Neural cell (in vitro differentiated cells): ENCODE data around the gene KHDC1L. TPM values are rescaled to one million over a fixed set of nuclear protein-coding genes. Genes with fewer than 3 reads are reported as not detected.

Source experiments
- H2AFZ ChIP-seq: fragments of 200-600, 300-800 bp; sonication (generic), shearing (Covaris generic); 2 replicates; pipeline ENCODE4 v1.6.0; 2014; ENCODE audit warnings: low read depth, mild to moderate bottlenecking, antibody characterized with exemption, low read length, moderate library complexity
- H3F3A ChIP-seq: fragments of 200-600 bp; shearing (Covaris generic); 2 replicates; pipeline ENCODE4 v1.6.1; 2016; ENCODE audit warnings: mild to moderate bottlenecking, moderate library complexity, mixed read lengths, antibody characterized with exemption, low read length; ENCODE audit not compliant: insufficient read depth, poor library complexity, severe bottlenecking
- H3K27ac ChIP-seq: fragments of 200-600, 300-800 bp; sonication (generic), shearing (Covaris generic); 2 replicates; pipeline ENCODE4 v1.5.1; 2014; ENCODE audit warnings: mild to moderate bottlenecking, low read length, moderate library complexity
- H3K27me3 ChIP-seq: fragments of 300-800, 200-600 bp; sonication (generic), shearing (Covaris generic); 2 replicates; pipeline ENCODE4 v1.6.0; 2014; ENCODE audit warnings: mild to moderate bottlenecking, low read depth, low read length, moderate library complexity; ENCODE audit not compliant: insufficient read depth
- H3K36me3 ChIP-seq: fragments of 300-800, 200-600 bp; sonication (generic), shearing (Covaris generic); 2 replicates; pipeline ENCODE4 v1.5.1; 2014; ENCODE audit warnings: mild to moderate bottlenecking, antibody characterized with exemption, low read length, moderate library complexity; ENCODE audit not compliant: insufficient read depth
- H3K4me2 ChIP-seq: fragments of 300-800, 200-600 bp; sonication (generic), shearing (Covaris generic); 2 replicates; pipeline ENCODE4 v1.6.0; 2014; ENCODE audit warnings: mild to moderate bottlenecking, low read length
- H3K4me3 ChIP-seq: fragments of 300-800, 200-600 bp; sonication (generic), shearing (Covaris generic); 2 replicates; pipeline ENCODE4 v1.5.1; 2014; ENCODE audit warnings: mild to moderate bottlenecking, low read length, moderate library complexity
- H3K79me2 ChIP-seq: fragments of 200-600 bp; shearing (Covaris generic); replicated peaks from 2 replicates; pipeline ENCODE4 v1.6.0; 2014; ENCODE audit warnings: mild to moderate bottlenecking, low read length, moderate library complexity; ENCODE audit not compliant: insufficient read depth
- H3K9ac ChIP-seq: fragments of 300-800, 200-600 bp; sonication (generic), shearing (Covaris generic); 2 replicates; pipeline ENCODE4 v1.6.1; 2016; ENCODE audit warnings: mild to moderate bottlenecking, low read length, mixed read lengths
- H3K9me2 ChIP-seq: fragments of 200-600 bp; shearing (Covaris generic); 2 replicates; pipeline ENCODE4 v1.6.1; 2016; ENCODE audit warnings: mild to moderate bottlenecking, low read length, mixed read lengths; ENCODE audit not compliant: insufficient read depth
- H3K9me3 ChIP-seq: fragments of 200-600, 300-800 bp; sonication (generic), shearing (Covaris generic); 2 replicates; pipeline ENCODE4 v1.6.1; 2016; ENCODE audit warnings: mild to moderate bottlenecking, mixed run types, low read length, moderate library complexity, mixed read lengths
- H4K20me1 ChIP-seq: fragments of 200-600 bp; shearing (Covaris generic); 2 replicates; pipeline ENCODE4 v1.6.1; 2016; ENCODE audit warnings: mild to moderate bottlenecking, mixed run types; ENCODE audit not compliant: insufficient read depth
- CTCF ChIP-seq: fragments of 450-650 bp; IDR thresholded peaks from 2 replicates; pipeline ENCODE4 v1.5.1; 2014; ENCODE audit warnings: antibody characterized with exemption, mild to moderate bottlenecking, moderate library complexity; ENCODE audit not compliant: poor library complexity, severe bottlenecking
- EP300 ChIP-seq: fragments of 450-650 bp; conservative IDR thresholded peaks from 2 replicates; pipeline ENCODE4 v1.6.1; 2014; ENCODE audit warnings: antibody characterized with exemption, mild to moderate bottlenecking, moderate library complexity; ENCODE audit not compliant: poor library complexity, severe bottlenecking
- EZH2 ChIP-seq: fragments of 200-600, 300-800 bp; shearing (Covaris generic), sonication (generic); IDR thresholded peaks from 2 replicates; pipeline ENCODE4 v1.6.1; 2014; ENCODE audit warnings: antibody characterized with exemption, low read length, borderline replicate concordance, mild to moderate bottlenecking; ENCODE audit not compliant: insufficient read depth, poor library complexity, severe bottlenecking
- MXI1 ChIP-seq: fragments of 450-650 bp; conservative IDR thresholded peaks from 2 replicates; pipeline ENCODE4 v1.6.1; 2014; ENCODE audit warnings: antibody characterized with exemption, mild to moderate bottlenecking; ENCODE audit not compliant: poor library complexity, severe bottlenecking
- POLR2AphosphoS5 ChIP-seq: IDR thresholded peaks from 2 replicates; pipeline ENCODE4 v1.6.1; 2012
- RAD21 ChIP-seq: fragments of 450-650 bp; conservative IDR thresholded peaks from 2 replicates; pipeline ENCODE4 v1.6.1; 2014; ENCODE audit warnings: antibody characterized with exemption, mild to moderate bottlenecking, moderate library complexity
- REST ChIP-seq: IDR thresholded peaks from 2 replicates; pipeline ENCODE4 v1.6.1; 2012; ENCODE audit warnings: borderline replicate concordance
- SMC3 ChIP-seq: fragments of 450-650 bp; conservative IDR thresholded peaks from 2 replicates; pipeline ENCODE4 v1.6.1; 2014; ENCODE audit warnings: antibody characterized with exemption, mild to moderate bottlenecking, moderate library complexity; ENCODE audit not compliant: poor library complexity
- TAF1 ChIP-seq: IDR thresholded peaks from 2 replicates; pipeline ENCODE4 v1.6.1; 2012; ENCODE audit warnings: low read depth
- polyA plus RNA-seq: library from polyadenylated mRNA; depleted of rRNA; stranded (reverse); fragments of >200 nt; gene quantifications from 2 replicates; pipeline ENCODE4 v1.2.3, GENCODE V29; 2014

Gene KHDC1L
- polyA plus RNA-seq, 1 donor from 2014 or later, result not detected

GRCh38 chr6:73252703-73253102 lies 27.4 kb upstream of the KHDC1L start:
- H3K27me3 ChIP-seq, result no peaks in the 10 kb centered on the region
- H2AFZ ChIP-seq, result no peak overlapping the region
- no peaks in the 10 kb centered on the region for H4K20me1 ChIP-seq
- no peaks in the 10 kb centered on the region for H3F3A ChIP-seq
- no peaks in the 10 kb centered on the region for H3K9me3 ChIP-seq
- no peak overlapping the region for H3K4me2 ChIP-seq
- no peak overlapping the region for H3K9ac ChIP-seq
- H3K27ac ChIP-seq, result no peak overlapping the region
- no peaks in the 10 kb centered on the region for H3K36me3 ChIP-seq
- no peak overlapping the region for H3K4me3 ChIP-seq
- no peaks in the 10 kb centered on the region for H3K9me2 ChIP-seq
- TF ChIP-seq POLR2AphosphoS5 (no peak), SMC3 (no peak), EZH2 (no peak), RAD21 (no peak), MXI1 (no peak), TAF1 (no peak), EP300 (no peak), CTCF (no peak), REST (no peak)
- H3K79me2 ChIP-seq, result no peaks in the 10 kb centered on the region

- Histone ChIP-seq H4K20me1 (no peaks in the 10 kb centered on the region), H3K4me2 (no peak overlapping the region), H2AFZ (no peak overlapping the region), H3K27ac (no peak overlapping the region), H3K9me2 (no peaks in the 10 kb centered on the region), H3K4me3 (no peak overlapping the region), H3K9me3 (no peaks in the 10 kb centered on the region), H3K9ac (no peak overlapping the region), H3F3A (no peaks in the 10 kb centered on the region), H3K36me3 (no peaks in the 10 kb centered on the region), H3K27me3 (no peaks in the 10 kb centered on the region), H3K79me2 (no peaks in the 10 kb centered on the region)
- TF ChIP-seq MXI1 (no peak), EZH2 (no peak), TAF1 (no peak), CTCF (no peak), EP300 (no peak), RAD21 (no peak), REST (no peak), POLR2AphosphoS5 (no peak), SMC3 (no peak)
These were observed 24.7 kb upstream of the KHDC1L start for GRCh38 chr6:73250016-73250415.
